GM12892 (cell line): ENCODE results near the gene DTHD1.

Experiments used
- POLR2A ChIP-seq: IDR thresholded peaks from 2 replicates; pipeline ENCODE4 v1.6.1; 2011; ENCODE audit warnings: low read depth, low read length, control low read depth
- POLR2AphosphoS5 ChIP-seq: IDR thresholded peaks from 2 replicates; pipeline ENCODE4 v1.6.1; 2011; ENCODE audit warnings: low read depth, low read length, control low read depth

DNA sequence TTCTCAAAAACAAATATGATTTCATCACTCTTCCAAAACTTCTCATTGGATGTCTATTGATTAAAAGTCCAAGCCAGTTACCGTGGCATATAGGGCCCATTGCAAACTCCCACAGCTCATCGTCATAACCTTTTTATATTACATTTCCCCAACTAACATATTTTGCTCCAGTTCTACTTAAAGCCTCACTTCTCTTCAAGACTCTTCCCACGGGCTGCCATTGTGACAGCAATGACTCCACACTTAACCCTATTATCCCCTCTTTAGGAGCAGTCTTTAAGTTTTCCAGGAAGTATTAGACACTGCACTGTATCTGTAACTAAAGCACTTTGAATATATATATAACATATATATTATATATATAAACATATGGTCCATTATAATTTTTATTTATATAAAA, 44.5 kb downstream of the DTHD1 start:
- TF ChIP-seq POLR2A (no peak), POLR2AphosphoS5 (no peak)
